K562 (cell line): ENCODE data around the gene EEF1A1. TPM values are rescaled to one million over a fixed set of nuclear protein-coding genes. Genes with fewer than 3 reads are reported as not detected.
"Not testable (repeated sequence)": the region's sequence is repeated elsewhere in the genome, so short reads cannot be mapped to it uniquely, and the experiment has no call there.

Experiments
- ATAC-seq: fragments of 200-7000 bp; cut with Tn5 transposase; 3 replicates; pipeline ENCODE4 v1.9.1; 2020; ENCODE audit warnings: moderate library complexity
- BruUV-seq: library from RNA; stranded (reverse); fragments of 400-500 nt; replicated peaks from 2 replicates; lab custom pipeline; 2021; lab: Mats Ljungman, UMichigan
- CTCF ChIA-PET: fragments of 300-600 bp; formaldehyde crosslinking; extraction: SDS; loops from one replicate; lab custom pipeline; 2021; ENCODE audit warnings: low intra/inter-chr PET ratio; lab: Yijun Ruan, JAX
- POLR2A ChIA-PET: fragments of 300-600, 350-650 bp; sonication (Branson Sonifier 250); formaldehyde crosslinking; extraction: SDS; loops from one replicate; lab custom pipeline; 2021; ENCODE audit warnings: antibody characterized with exemption, inconsistent platforms; lab: Yijun Ruan, JAX
- DNase-seq, 4 experiments: peaks; one replicate each; pipeline versions ENCODE4 v3.0.0 to v3.0.0-alpha.2; 2011 to 2018; ENCODE audit warnings: low spot score in 3 of 4, mixed read lengths in 3 of 4; ENCODE audit errors: extremely low read depth in 1 of 4
- FAIRE-seq: peaks from 2 replicates; lab custom pipeline; 2011; peaks lifted over from hg19 to GRCh38; lab: Jason Lieb, UNC
- H2AFZ ChIP-seq: 2 replicates; pipeline ENCODE4 v1.6.0; 2011; ENCODE audit warnings: low read depth, low read length, control low read depth, inconsistent platforms
- H3K27ac ChIP-seq: fragments of 200-600 bp; 3 replicates; pipeline ENCODE4 v1.8.0; 2011; ENCODE audit warnings: low read depth, mild to moderate bottlenecking, control low read depth, inconsistent platforms, low read length, moderate library complexity, mixed read lengths; ENCODE audit errors: extremely low read depth
- H3K27me3 ChIP-seq, 2 experiments: fragments of 300-600 bp in 1 of 2; 2 replicates in 1 of 2; 3 replicates in 1 of 2; pipeline versions ENCODE4 v1.6.0 to v1.8.0; 2011; ENCODE audit warnings: inconsistent platforms in 2 of 2, low read length in 2 of 2, mild to moderate bottlenecking in 1 of 2, mixed read lengths in 1 of 2, moderate library complexity in 1 of 2; ENCODE audit not compliant: control insufficient read depth in 2 of 2, insufficient read depth in 2 of 2
- H3K36me3 ChIP-seq: fragments of 300-600 bp; 3 replicates; pipeline ENCODE4 v1.8.0; 2011; ENCODE audit warnings: mild to moderate bottlenecking, low read length, inconsistent platforms; ENCODE audit not compliant: control insufficient read depth, insufficient read depth
- H3K4me1 ChIP-seq, 2 experiments: fragments of 200-600 bp in 1 of 2; replicated peaks in 1 of 2; 2 replicates in 1 of 2; 3 replicates in 1 of 2; pipeline versions ENCODE4 v1.5.1 to v1.8.0; 2011; ENCODE audit warnings: inconsistent platforms in 2 of 2, low read length in 2 of 2, mild to moderate bottlenecking in 1 of 2, mixed read lengths in 1 of 2, moderate library complexity in 1 of 2; ENCODE audit not compliant: control insufficient read depth in 2 of 2, insufficient read depth in 2 of 2
- H3K4me2 ChIP-seq: 2 replicates; pipeline ENCODE4 v1.6.1; 2011; ENCODE audit warnings: low read length, control low read depth, inconsistent platforms, mixed read lengths; ENCODE audit not compliant: insufficient read depth
- H3K4me3 ChIP-seq: fragments of 200-600 bp; sonication (generic), shearing (Covaris generic); 2 replicates; pipeline ENCODE4 v1.5.1; 2016; ENCODE audit warnings: control low read depth, inconsistent platforms
- H3K79me2 ChIP-seq: fragments of 200-600 bp; 3 replicates; pipeline ENCODE4 v1.8.0; 2011; ENCODE audit warnings: low read length, inconsistent platforms; ENCODE audit not compliant: control insufficient read depth, insufficient read depth
- H3K9ac ChIP-seq, 2 experiments: 2 replicates each; pipeline versions ENCODE4 v1.6.0 to v1.6.1; 2011; ENCODE audit warnings: low read depth in 2 of 2, low read length in 2 of 2, control low read depth in 1 of 2, inconsistent platforms in 1 of 2, mild to moderate bottlenecking in 1 of 2, mixed read lengths in 1 of 2; ENCODE audit not compliant: insufficient read depth in 1 of 2
- H3K9me1 ChIP-seq: one replicate; pipeline ENCODE4 v1.6.0; 2011; ENCODE audit warnings: inconsistent platforms, mild to moderate bottlenecking, low read length, moderate library complexity; ENCODE audit not compliant: control insufficient read depth, insufficient read depth
- H3K9me3 ChIP-seq: replicated peaks from 2 replicates; pipeline ENCODE4 v1.5.1; 2011; ENCODE audit warnings: low read depth, low read length, inconsistent platforms; ENCODE audit not compliant: control insufficient read depth, insufficient read depth
- H4K20me1 ChIP-seq: replicated peaks from 2 replicates; pipeline ENCODE4 v1.6.1; 2011; ENCODE audit warnings: low read length, inconsistent platforms, mixed read lengths; ENCODE audit not compliant: control insufficient read depth, insufficient read depth
- FOSL1 ChIP-seq: fragments of 200-800 bp; sonication (Bioruptor generic); conservative IDR thresholded peaks from 2 replicates; pipeline ENCODE4 v1.6.1; 2016; ENCODE audit warnings: missing genetic modification characterization, missing compliant biosample characterization
- WGBS: fragments of 100-300 bp; shearing (Covaris generic); methylation state at CpG from one replicate; pipeline ENCODE4 v1.1.6; 2016; ENCODE audit warnings: low coverage, mixed read lengths; ENCODE audit not compliant: insufficient coverage; ENCODE audit errors: missing lambda C conversion rate; 5-methylcytosine and 5-hydroxymethylcytosine counted together
- in situ Hi-C: fragments of 300-500 bp; cut with MboI; formaldehyde crosslinking; loops from 4 replicates; pipeline ENCODE4 v1.15.0; 2018; ENCODE audit warnings: inconsistent platforms, mixed read lengths
- intact Hi-C: fragments of 100-400 bp; cut with micrococcal nuclease; formaldehyde crosslinking; loops from 2 replicates; pipeline ENCODE4 v1.14.2; 2022
- polyA plus RNA-seq, 8 experiments: library from polyadenylated mRNA; depleted of rRNA in 4 of 8; stranded (reverse) in 5 of 8; unstranded in 3 of 8; fragments of >200 nt; fragmentation: Nextera tagmentation in 2 of 8; fragmentation: Illumina TruSeq in 1 of 8; extraction: Ambion mirVana in 2 of 8; extraction: Trizol in 1 of 8; gene quantifications; 2 replicates each; pipeline versions ENCODE4 v1.2.1 to v1.2.3, GENCODE V29; 2011 to 2014; ENCODE audit warnings: inconsistent platforms in 1 of 8, missing spikeins in 1 of 8
- total RNA-seq, 7 experiments: library from RNA; depleted of rRNA in 6 of 7; stranded (reverse); fragments of >200 nt in 6 of 7; fragmentation: Illumina TruSeq in 2 of 7; extraction: Trizol in 2 of 7; gene quantifications; 2 replicates each; pipeline versions ENCODE4 v1.2.1 to v1.2.3, GENCODE V29; 2011 to 2021; ENCODE audit warnings: low replicate concordance in 1 of 7
- TF ChIP-seq, protein P1 (sequence below), 2 experiments: fragments of 450-650 bp in 1 of 2; sonication (generic) in 1 of 2; formaldehyde crosslinking in 1 of 2; IDR thresholded peaks in 1 of 2; conservative IDR thresholded peaks in 1 of 2; 2 replicates each; pipeline versions ENCODE4 v1.6.1 to v1.8.1; 2016 to 2023; ENCODE audit warnings: mild to moderate bottlenecking in 2 of 2, moderate library complexity in 2 of 2, inconsistent platforms in 1 of 2, missing genetic modification reagents in 1 of 2
- TF ChIP-seq, protein P2 (sequence below): fragments of 450-650 bp; IDR thresholded peaks from 2 replicates; pipeline ENCODE4 v1.6.1; 2016

The EEF1A1 gene
- total and polyA plus RNA-seq, 9 of the 15 experiments (the other 6 are each of a cell fraction or from before 2014, with no cell fraction given), result 6,453 to 17,323 (median 11,082) TPM

DNA sequence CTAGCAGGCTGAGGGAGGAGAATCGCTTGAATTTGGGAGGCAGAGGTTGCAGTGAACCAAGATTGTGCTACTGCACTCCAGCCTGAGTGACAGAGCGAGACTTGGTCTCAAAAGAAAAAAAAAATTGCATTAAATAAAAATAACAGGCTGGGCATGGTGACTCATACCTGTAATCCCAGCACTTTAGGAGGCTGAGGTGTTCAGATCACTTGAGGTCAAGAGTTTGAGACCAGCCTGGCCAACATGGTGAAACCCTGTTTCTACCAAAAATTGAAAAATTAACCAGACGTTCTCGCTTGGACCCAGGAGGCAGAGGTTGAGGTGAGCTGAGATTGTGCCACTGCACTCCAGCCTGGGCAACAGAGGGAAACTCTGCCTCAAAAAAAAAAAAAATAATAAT, 30.3 kb upstream of the EEF1A1 start:
- BruUV-seq, ATAC-seq, intact Hi-C loops, DNase-seq, H3K9ac ChIP-seq, H3K79me2 ChIP-seq, H4K20me1 ChIP-seq, H3K4me2 ChIP-seq, H3K4me1 ChIP-seq, H3K9me3 ChIP-seq, H3K9me1 ChIP-seq, CTCF ChIA-PET, H3K27ac ChIP-seq, in situ Hi-C loops, H2AFZ ChIP-seq, FAIRE-seq, H3K4me3 ChIP-seq, H3K36me3 ChIP-seq, H3K27me3 ChIP-seq: not testable (repeated sequence)
- POLR2A ChIA-PET, result interaction anchor here (0.6 to 1.2 kb wide), 2 partner anchors 8 to 30 kb away, joined by 3 to 4 read pairs; partner anchors contain the start of gene EEF1A1
- TF ChIP-seq, protein P1, sequence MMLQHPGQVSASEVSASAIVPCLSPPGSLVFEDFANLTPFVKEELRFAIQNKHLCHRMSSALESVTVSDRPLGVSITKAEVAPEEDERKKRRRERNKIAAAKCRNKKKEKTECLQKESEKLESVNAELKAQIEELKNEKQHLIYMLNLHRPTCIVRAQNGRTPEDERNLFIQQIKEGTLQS (IDR thresholded peaks at IDR 0.05), result peak; percentile 34
- TF ChIP-seq, protein P1 (CRISPR knock-in tag; conservative IDR thresholded peaks at IDR 0.05), result not testable (repeated sequence)
- TF ChIP-seq FOSL1, result 0 out of 2 replicates have a peak, but pooled peaks have one; percentile 23
- TF ChIP-seq, protein P2, sequence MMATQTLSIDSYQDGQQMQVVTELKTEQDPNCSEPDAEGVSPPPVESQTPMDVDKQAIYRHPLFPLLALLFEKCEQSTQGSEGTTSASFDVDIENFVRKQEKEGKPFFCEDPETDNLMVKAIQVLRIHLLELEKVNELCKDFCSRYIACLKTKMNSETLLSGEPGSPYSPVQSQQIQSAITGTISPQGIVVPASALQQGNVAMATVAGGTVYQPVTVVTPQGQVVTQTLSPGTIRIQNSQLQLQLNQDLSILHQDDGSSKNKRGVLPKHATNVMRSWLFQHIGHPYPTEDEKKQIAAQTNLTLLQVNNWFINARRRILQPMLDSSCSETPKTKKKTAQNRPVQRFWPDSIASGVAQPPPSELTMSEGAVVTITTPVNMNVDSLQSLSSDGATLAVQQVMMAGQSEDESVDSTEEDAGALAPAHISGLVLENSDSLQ, result peak; percentile 28; the same call in 1 of the 2 replicates
- 46% methylated on average over 4 of the region's 4 CpGs for WGBS
